HepG2 (cell line): ENCODE results near the gene TCAIM. TPM values are rescaled to one million over a fixed set of nuclear protein-coding genes. Genes with fewer than 3 reads are reported as not detected.
A peak's percentile ranks its signal among the peaks of the same experiment; 100 is the strongest.

Experiments used
- CBX5 ChIP-seq: sonication (generic); formaldehyde crosslinking; IDR thresholded peaks from 2 replicates; pipeline ENCODE4 v1.4.0; 2020; ENCODE audit warnings: missing genetic modification reagents, borderline replicate concordance
- FOXC1 ChIP-seq: sonication (generic); formaldehyde crosslinking; IDR thresholded peaks from 2 replicates; pipeline ENCODE4 v1.8.0; 2022; ENCODE audit warnings: mild to moderate bottlenecking, missing genetic modification reagents, borderline replicate concordance
- HOXA3 ChIP-seq: sonication (generic); formaldehyde crosslinking; IDR thresholded peaks from 2 replicates; pipeline ENCODE4 v1.5.0; 2020; ENCODE audit warnings: missing genetic modification reagents
- NFYC ChIP-seq: IDR thresholded peaks from 2 replicates; pipeline ENCODE4 v1.6.1; 2016; ENCODE audit warnings: missing genetic modification reagents, missing compliant biosample characterization
- PPARG ChIP-seq: conservative IDR thresholded peaks from 2 replicates; pipeline ENCODE4 v1.6.1; 2016; ENCODE audit warnings: missing biosample characterization, missing genetic modification reagents
- RFX5 ChIP-seq: IDR thresholded peaks from 2 replicates; pipeline ENCODE4 v1.6.1; 2011; ENCODE audit warnings: low read depth, low read length, improper control_type of control experiment
- THAP11 ChIP-seq: IDR thresholded peaks from 2 replicates; pipeline ENCODE4 v1.6.1; 2016; ENCODE audit warnings: missing biosample characterization, missing genetic modification reagents
- ZFP1 ChIP-seq: IDR thresholded peaks from 2 replicates; pipeline ENCODE4 v1.6.1; 2016
- ZNF20 ChIP-seq: sonication (generic); formaldehyde crosslinking; IDR thresholded peaks from 2 replicates; pipeline ENCODE4 v1.4.0; 2020; ENCODE audit warnings: mild to moderate bottlenecking, moderate library complexity, missing genetic modification reagents
- ZNF616 ChIP-seq: sonication (generic); formaldehyde crosslinking; IDR thresholded peaks from 2 replicates; pipeline ENCODE4 v1.5.0; 2020; ENCODE audit warnings: low read depth, mild to moderate bottlenecking, missing genetic modification reagents
- ZNF678 ChIP-seq: sonication (generic); formaldehyde crosslinking; IDR thresholded peaks from 2 replicates; pipeline ENCODE4 v1.4.0; 2020; ENCODE audit warnings: mild to moderate bottlenecking, missing genetic modification reagents
- ZSCAN22 ChIP-seq: sonication (generic); formaldehyde crosslinking; IDR thresholded peaks from 2 replicates; pipeline ENCODE4 v1.4.0; 2020; ENCODE audit warnings: mild to moderate bottlenecking, missing genetic modification reagents
- polyA plus RNA-seq, 8 experiments: library from polyadenylated mRNA; depleted of rRNA in 3 of 8; stranded (reverse) in 7 of 8; unstranded in 1 of 8; fragments of >200 nt; fragmentation: Illumina TruSeq in 4 of 8; extraction: Trizol in 4 of 8; gene quantifications; 2 replicates each; pipeline versions ENCODE4 v1.2.1 to v1.2.3, GENCODE V29; 2011 to 2016; ENCODE audit warnings: low read depth in 4 of 8, missing spikeins in 1 of 8, mixed read lengths in 1 of 8; ENCODE audit not compliant: insufficient read depth in 1 of 8
- total RNA-seq, 5 experiments: library from RNA; depleted of rRNA; stranded (reverse); fragments of >200 nt; fragmentation: Illumina TruSeq; extraction: Trizol; gene quantifications; 2 replicates each; pipeline ENCODE4 v1.2.3, GENCODE V29; 2016; ENCODE audit warnings: low read depth in 1 of 5
- TF ChIP-seq, protein P1 (sequence below), 2 experiments: sonication (generic) in 1 of 2; formaldehyde crosslinking in 1 of 2; IDR thresholded peaks; 2 replicates each; pipeline versions ENCODE4 v1.4.0 to v1.6.1; 2018 to 2020; ENCODE audit warnings: missing genetic modification reagents in 2 of 2, borderline replicate concordance in 1 of 2, low read depth in 1 of 2, mild to moderate bottlenecking in 1 of 2, missing biosample characterization in 1 of 2
- TF ChIP-seq, protein P2 (sequence below): sonication (generic); formaldehyde crosslinking; IDR thresholded peaks from 2 replicates; pipeline ENCODE4 v1.4.0; 2020; ENCODE audit warnings: missing genetic modification reagents
- TF ChIP-seq, protein P3 (sequence below): sonication (generic); formaldehyde crosslinking; conservative IDR thresholded peaks from 2 replicates; pipeline ENCODE4 v1.8.0; 2022; ENCODE audit warnings: missing genetic modification reagents
- TF ChIP-seq, protein P4 (sequence below), 2 experiments: sonication (generic) in 1 of 2; formaldehyde crosslinking in 1 of 2; IDR thresholded peaks; 2 replicates each; pipeline versions ENCODE4 v1.4.0 to v1.6.1; 2016 to 2020; ENCODE audit warnings: borderline replicate concordance in 1 of 2, low read depth in 1 of 2, mild to moderate bottlenecking in 1 of 2, missing genetic modification reagents in 1 of 2
- TF ChIP-seq, protein P5 (sequence below): conservative IDR thresholded peaks from 2 replicates; pipeline ENCODE4 v1.6.1; 2018; ENCODE audit warnings: missing genetic modification reagents

The TCAIM gene
- total and polyA plus RNA-seq, 2 of the 13 experiments (the other 11 are each of a cell fraction or from before 2014, with no cell fraction given) = 16.9 to 22.6 TPM

DNA sequence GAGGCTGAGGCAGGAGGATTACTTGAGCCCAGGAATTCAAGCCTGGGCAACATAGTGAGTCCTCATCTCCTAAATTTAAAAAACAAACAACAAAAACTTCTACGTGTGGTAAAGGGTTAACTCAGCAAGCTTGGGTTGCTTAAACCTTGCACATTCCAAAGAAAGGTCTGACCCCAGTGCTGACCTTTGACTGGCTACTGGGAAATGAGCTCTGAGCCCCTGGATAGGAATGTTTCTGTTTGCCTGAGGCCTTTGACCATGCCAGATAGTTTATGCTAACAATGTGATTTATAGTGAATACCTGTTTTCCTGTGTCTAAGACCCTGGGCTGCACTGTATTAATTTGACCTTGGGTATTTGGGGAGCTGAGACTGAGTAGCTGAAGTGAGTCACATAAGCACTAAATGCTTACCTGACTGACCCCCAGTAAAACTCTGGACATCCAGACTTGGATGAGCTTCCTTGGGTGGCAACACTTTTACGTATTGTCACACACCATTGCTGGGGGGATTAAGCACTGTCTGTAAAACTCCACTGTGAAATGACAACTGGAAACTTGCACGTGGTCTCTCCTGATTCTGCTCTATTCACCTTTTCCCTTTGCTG, 20.7 kb downstream of the TCAIM start (continued):
- peak; percentile 60 for TF ChIP-seq THAP11 (CRISPR knock-in tag)
- peak; percentile 92 for TF ChIP-seq PPARG (CRISPR knock-in tag)
- no peak for TF ChIP-seq RFX5
- no peak for TF ChIP-seq ZNF616
- TF ChIP-seq, protein P1, sequence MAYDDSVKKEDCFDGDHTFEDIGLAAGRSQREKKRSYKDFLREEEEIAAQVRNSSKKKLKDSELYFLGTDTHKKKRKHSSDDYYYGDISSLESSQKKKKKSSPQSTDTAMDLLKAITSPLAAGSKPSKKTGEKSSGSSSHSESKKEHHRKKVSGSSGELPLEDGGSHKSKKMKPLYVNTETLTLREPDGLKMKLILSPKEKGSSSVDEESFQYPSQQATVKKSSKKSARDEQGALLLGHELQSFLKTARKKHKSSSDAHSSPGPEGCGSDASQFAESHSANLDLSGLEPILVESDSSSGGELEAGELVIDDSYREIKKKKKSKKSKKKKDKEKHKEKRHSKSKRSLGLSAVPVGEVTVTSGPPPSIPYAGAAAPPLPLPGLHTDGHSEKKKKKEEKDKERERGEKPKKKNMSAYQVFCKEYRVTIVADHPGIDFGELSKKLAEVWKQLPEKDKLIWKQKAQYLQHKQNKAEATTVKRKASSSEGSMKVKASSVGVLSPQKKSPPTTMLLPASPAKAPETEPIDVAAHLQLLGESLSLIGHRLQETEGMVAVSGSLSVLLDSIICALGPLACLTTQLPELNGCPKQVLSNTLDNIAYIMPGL (CRISPR knock-in tag; IDR thresholded peaks at IDR 0.05; ENCODE audit: borderline replicate concordance in 1 of 2, low read depth in 1 of 2) = no peak
- TF ChIP-seq ZFP1 (CRISPR knock-in tag) = peak; percentile 62; the same call in 1 of the 2 replicates
- peak; percentile 67; the same call in 1 of the 2 replicates for TF ChIP-seq CBX5
- no peak for TF ChIP-seq FOXC1
- no peak for TF ChIP-seq ZNF20
- no peak for TF ChIP-seq NFYC (CRISPR knock-in tag)
- TF ChIP-seq HOXA3 (CRISPR knock-in tag) = peak; percentile 68; the same call in 1 of the 2 replicates
- TF ChIP-seq, protein P2, sequence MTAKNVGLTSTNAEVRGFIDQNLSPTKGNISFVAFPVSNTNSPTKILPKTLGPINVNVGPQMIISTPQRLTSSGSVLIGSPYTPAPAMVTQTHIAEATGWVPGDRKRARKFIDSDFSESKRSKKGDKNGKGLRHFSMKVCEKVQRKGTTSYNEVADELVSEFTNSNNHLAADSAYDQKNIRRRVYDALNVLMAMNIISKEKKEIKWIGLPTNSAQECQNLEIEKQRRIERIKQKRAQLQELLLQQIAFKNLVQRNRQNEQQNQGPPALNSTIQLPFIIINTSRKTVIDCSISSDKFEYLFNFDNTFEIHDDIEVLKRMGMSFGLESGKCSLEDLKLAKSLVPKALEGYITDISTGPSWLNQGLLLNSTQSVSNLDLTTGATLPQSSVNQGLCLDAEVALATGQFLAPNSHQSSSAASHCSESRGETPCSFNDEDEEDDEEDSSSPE = no peak
- TF ChIP-seq ZSCAN22 (CRISPR knock-in tag) = no peak
- no peak for TF ChIP-seq ZNF678 (CRISPR knock-in tag)
- TF ChIP-seq, protein P3, sequence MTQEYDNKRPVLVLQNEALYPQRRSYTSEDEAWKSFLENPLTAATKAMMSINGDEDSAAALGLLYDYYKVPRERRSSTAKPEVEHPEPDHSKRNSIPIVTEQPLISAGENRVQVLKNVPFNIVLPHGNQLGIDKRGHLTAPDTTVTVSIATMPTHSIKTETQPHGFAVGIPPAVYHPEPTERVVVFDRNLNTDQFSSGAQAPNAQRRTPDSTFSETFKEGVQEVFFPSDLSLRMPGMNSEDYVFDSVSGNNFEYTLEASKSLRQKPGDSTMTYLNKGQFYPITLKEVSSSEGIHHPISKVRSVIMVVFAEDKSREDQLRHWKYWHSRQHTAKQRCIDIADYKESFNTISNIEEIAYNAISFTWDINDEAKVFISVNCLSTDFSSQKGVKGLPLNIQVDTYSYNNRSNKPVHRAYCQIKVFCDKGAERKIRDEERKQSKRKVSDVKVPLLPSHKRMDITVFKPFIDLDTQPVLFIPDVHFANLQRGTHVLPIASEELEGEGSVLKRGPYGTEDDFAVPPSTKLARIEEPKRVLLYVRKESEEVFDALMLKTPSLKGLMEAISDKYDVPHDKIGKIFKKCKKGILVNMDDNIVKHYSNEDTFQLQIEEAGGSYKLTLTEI (CRISPR knock-in tag) = no peak
- TF ChIP-seq, protein P4, sequence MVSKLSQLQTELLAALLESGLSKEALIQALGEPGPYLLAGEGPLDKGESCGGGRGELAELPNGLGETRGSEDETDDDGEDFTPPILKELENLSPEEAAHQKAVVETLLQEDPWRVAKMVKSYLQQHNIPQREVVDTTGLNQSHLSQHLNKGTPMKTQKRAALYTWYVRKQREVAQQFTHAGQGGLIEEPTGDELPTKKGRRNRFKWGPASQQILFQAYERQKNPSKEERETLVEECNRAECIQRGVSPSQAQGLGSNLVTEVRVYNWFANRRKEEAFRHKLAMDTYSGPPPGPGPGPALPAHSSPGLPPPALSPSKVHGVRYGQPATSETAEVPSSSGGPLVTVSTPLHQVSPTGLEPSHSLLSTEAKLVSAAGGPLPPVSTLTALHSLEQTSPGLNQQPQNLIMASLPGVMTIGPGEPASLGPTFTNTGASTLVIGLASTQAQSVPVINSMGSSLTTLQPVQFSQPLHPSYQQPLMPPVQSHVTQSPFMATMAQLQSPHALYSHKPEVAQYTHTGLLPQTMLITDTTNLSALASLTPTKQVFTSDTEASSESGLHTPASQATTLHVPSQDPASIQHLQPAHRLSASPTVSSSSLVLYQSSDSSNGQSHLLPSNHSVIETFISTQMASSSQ (IDR thresholded peaks at IDR 0.05; ENCODE audit: low read depth) = peak; percentile 81
- TF ChIP-seq, protein P4 (CRISPR knock-in tag; IDR thresholded peaks at IDR 0.05; ENCODE audit: borderline replicate concordance) = peak; percentile 84; the same call in 1 of the 2 replicates
- TF ChIP-seq, protein P5, sequence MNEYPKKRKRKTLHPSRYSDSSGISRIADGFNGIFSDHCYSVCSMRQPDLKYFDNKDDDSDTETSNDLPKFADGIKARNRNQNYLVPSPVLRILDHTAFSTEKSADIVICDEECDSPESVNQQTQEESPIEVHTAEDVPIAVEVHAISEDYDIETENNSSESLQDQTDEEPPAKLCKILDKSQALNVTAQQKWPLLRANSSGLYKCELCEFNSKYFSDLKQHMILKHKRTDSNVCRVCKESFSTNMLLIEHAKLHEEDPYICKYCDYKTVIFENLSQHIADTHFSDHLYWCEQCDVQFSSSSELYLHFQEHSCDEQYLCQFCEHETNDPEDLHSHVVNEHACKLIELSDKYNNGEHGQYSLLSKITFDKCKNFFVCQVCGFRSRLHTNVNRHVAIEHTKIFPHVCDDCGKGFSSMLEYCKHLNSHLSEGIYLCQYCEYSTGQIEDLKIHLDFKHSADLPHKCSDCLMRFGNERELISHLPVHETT = no peak
